PFSK-1 (cell line): ENCODE results near the gene NCEH1.

Experiments used
- SIN3A ChIP-seq: IDR thresholded peaks from 2 replicates; pipeline ENCODE4 v1.6.1; 2012; ENCODE audit warnings: mild to moderate bottlenecking, low read length, moderate library complexity, borderline replicate concordance; ENCODE audit not compliant: insufficient read depth
- TAF1 ChIP-seq: IDR thresholded peaks from 2 replicates; pipeline ENCODE4 v1.6.1; 2012; ENCODE audit warnings: low read length, control low read depth, borderline replicate concordance; ENCODE audit not compliant: insufficient read depth

GRCh38 chr3:172659246-172660002 lies 51.4 kb downstream of the NCEH1 start:
- TF ChIP-seq SIN3A (no peak), TAF1 (no peak)
